T-cell (primary cell): ENCODE data around the gene CHMP4A. TPM values are rescaled to one million over a fixed set of nuclear protein-coding genes. Genes with fewer than 3 reads are reported as not detected.
"Not testable (repeated sequence)": the region's sequence is repeated elsewhere in the genome, so short reads cannot be mapped to it uniquely, and the experiment has no call there.

ENCODE experiments used
- ATAC-seq, 4 experiments: fragments of 200-7000 bp in 3 of 4; fragments of 150-1000 bp in 1 of 4; cut with Tn5 transposase; replicated peaks in 1 of 4; 1 replicate in 3 of 4; 2 replicates in 1 of 4; pipeline ENCODE4 v1.10.0; 2021; ENCODE audit warnings: moderate library complexity in 3 of 4, mild to moderate bottlenecking in 2 of 4, moderate number of reproducible peaks in 1 of 4
- CTCF ChIA-PET, 2 donors: fragments of 300-600 bp; sonication (Branson Sonifier 250); formaldehyde crosslinking; loops; one replicate each; lab custom pipeline; 2022; ENCODE audit warnings: antibody characterized with exemption in 2 of 2; lab: Charles Lee
- POLR2A ChIA-PET, 2 donors: fragments of 300-600 bp; sonication (Branson Sonifier 250); formaldehyde crosslinking; loops; one replicate each; lab custom pipeline; 2022; ENCODE audit warnings: antibody characterized with exemption in 2 of 2; lab: Charles Lee
- DNase-seq, 35 experiments: peaks; one replicate each; pipeline versions ENCODE4 v3.0.0 to v3.0.0-alpha.2; 2013 to 2023
- H3K27ac ChIP-seq: one replicate; pipeline ENCODE4 v1.5.1; 2013; ENCODE audit warnings: low read length
- H3K27me3 ChIP-seq, 2 experiments: replicated peaks in 1 of 2; 1 replicate in 1 of 2; 2 replicates in 1 of 2; pipeline versions ENCODE4 v1.6.1 to v1.7.0; 2013; ENCODE audit warnings: low read length in 1 of 2, mixed read lengths in 1 of 2; ENCODE audit not compliant: control insufficient read depth in 2 of 2, insufficient read depth in 2 of 2; ENCODE audit errors: extremely low read depth in 1 of 2
- H3K36me3 ChIP-seq, 2 donors: 1 replicate in 1 of 2; 2 replicates in 1 of 2; pipeline versions ENCODE4 v1.6.1 to v1.7.0; 2013; ENCODE audit warnings: low read length in 1 of 2; ENCODE audit not compliant: control insufficient read depth in 2 of 2, insufficient read depth in 1 of 2; ENCODE audit errors: extremely low read depth in 1 of 2
- H3K4me1 ChIP-seq, 2 experiments: 1 replicate in 1 of 2; 2 replicates in 1 of 2; pipeline versions ENCODE4 v1.6.1 to v1.7.0; 2013; ENCODE audit warnings: low read length in 2 of 2, mixed read lengths in 1 of 2; ENCODE audit not compliant: insufficient read depth in 2 of 2, control insufficient read depth in 1 of 2; ENCODE audit errors: extremely low read depth in 1 of 2
- H3K4me3 ChIP-seq, 2 donors: 1 replicate in 1 of 2; 2 replicates in 1 of 2; pipeline versions ENCODE4 v1.5.1 to v1.7.0; 2013; ENCODE audit warnings: mild to moderate bottlenecking in 2 of 2, low read length in 1 of 2, moderate library complexity in 1 of 2; ENCODE audit not compliant: control insufficient read depth in 1 of 2; ENCODE audit errors: extremely low read depth in 1 of 2
- H3K9me3 ChIP-seq: 2 replicates; pipeline ENCODE4 v1.7.0; 2013
- H3K27ac Mint-ChIP-seq, 2 donors: one replicate each; pipeline ENCODE4 v1.8.0; 2020 to 2021; ENCODE audit warnings: mild to moderate bottlenecking in 2 of 2, mixed read lengths in 2 of 2
- H3K27me3 Mint-ChIP-seq, 2 donors: one replicate each; pipeline ENCODE4 v1.8.0; 2021 to 2022; ENCODE audit warnings: mixed read lengths in 2 of 2
- H3K36me3 Mint-ChIP-seq: one replicate; pipeline ENCODE4 v1.8.0; 2021; ENCODE audit warnings: mixed read lengths
- H3K4me1 Mint-ChIP-seq, 3 donors: one replicate each; pipeline ENCODE4 v1.8.0; 2020 to 2022; ENCODE audit warnings: mixed read lengths in 3 of 3, mild to moderate bottlenecking in 1 of 3
- H3K4me3 Mint-ChIP-seq, 3 donors: one replicate each; pipeline ENCODE4 v1.8.0; 2020 to 2022; ENCODE audit warnings: mild to moderate bottlenecking in 3 of 3, mixed read lengths in 3 of 3, moderate library complexity in 3 of 3
- H3K9me3 Mint-ChIP-seq, 3 donors: one replicate each; pipeline ENCODE4 v1.8.0; 2020 to 2022; ENCODE audit warnings: mixed read lengths in 3 of 3
- WGBS: methylation state at CpG from one replicate; pipeline ENCODE4 v1.1.5; 2013; ENCODE audit warnings: missing lambda C conversion rate; ENCODE audit not compliant: insufficient coverage; 5-methylcytosine and 5-hydroxymethylcytosine counted together
- total RNA-seq, 35 experiments: library from RNA in 6 of 35; stranded (reverse) in 6 of 35; fragments of 120-200 nt in 1 of 35; gene quantifications; one replicate each; pipeline versions ENCODE4 v1.2.1 to v1.2.4 and lab custom pipeline; 2013 to 2026

The CHMP4A gene
- total RNA-seq, 5 donors from 2014 or later (not counting 1 experiment from before 2014, with no cell fraction given): 81.9 to 99.6 (median 92.8) TPM

DNA sequence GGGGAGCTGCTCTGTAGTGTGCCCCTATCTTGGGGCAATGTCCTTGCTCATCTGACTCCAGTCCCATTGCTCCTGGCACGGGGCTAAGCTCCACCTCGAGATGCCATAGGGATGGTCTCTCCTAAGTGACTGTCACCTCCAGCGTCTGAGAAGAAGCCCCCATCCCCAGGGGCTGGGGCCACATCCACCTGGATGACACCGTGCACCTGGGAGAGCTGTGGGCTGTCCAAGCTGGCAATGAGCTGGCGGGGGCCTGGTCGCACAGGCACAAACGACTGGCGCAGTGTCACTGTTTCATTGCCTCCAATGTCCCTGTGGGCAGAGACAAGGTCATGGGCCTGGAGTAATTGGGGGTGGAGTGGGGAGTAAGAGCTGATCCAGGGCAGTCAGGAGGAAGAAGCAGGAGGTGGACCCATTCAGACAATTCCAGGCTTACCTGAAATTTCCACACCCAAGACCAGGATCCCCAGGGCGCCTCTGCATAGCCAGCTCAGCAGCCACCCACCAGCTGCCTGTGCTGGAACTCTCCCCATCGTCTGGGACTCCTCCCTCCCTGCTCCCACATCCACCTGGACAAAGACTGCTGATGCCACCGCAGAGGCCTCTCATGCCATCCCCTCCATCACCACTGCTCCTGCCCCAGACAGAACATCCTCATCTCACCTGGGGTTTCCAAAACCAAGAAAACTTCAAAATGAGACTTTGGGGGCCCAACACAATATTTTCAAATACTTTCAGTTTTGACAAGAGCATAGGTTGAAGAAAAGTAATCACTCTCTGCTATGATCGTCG, 36.1 kb upstream of the CHMP4A start:
- H3K27me3 ChIP-seq: no peaks in the 10 kb centered on the region
- Mint-ChIP-seq H3K36me3 (peaks cover 14% of the 10 kb centered on the region), H3K9me3 (no peaks in the 10 kb centered on the region), H3K4me1 (peaks cover 13 to 32% (median 18%) of the 10 kb centered on the region in 3 donors), H3K27me3 (no peaks in the 10 kb centered on the region), H3K27ac (peak overlapping the region; percentile 70 to 80), H3K4me3 (peak overlapping the region in 1 of 3 donors; percentile 55)
- ATAC-seq (no peak), DNase-seq (no peak)
- H3K4me1 ChIP-seq: peaks cover 0 to 10% of the 10 kb centered on the region in 2 experiments
- WGBS: 78% methylated on average over 11 of the region's 13 CpGs
- no peaks in the 10 kb centered on the region for H3K9me3 ChIP-seq
- peaks cover 6 to 7% of the 10 kb centered on the region in 2 donors for H3K36me3 ChIP-seq
- H3K27ac ChIP-seq: no peak overlapping the region
- H3K4me3 ChIP-seq: no peak overlapping the region
- CTCF ChIA-PET: interaction anchor here in 1 of 2 donors (1.1 to 3.3 kb wide), 2 partner anchors 48 to 57 kb away, joined by 3 to 10 read pairs; no protein-coding TSS in a partner anchor
- POLR2A ChIA-PET: no interaction called here

DNA sequence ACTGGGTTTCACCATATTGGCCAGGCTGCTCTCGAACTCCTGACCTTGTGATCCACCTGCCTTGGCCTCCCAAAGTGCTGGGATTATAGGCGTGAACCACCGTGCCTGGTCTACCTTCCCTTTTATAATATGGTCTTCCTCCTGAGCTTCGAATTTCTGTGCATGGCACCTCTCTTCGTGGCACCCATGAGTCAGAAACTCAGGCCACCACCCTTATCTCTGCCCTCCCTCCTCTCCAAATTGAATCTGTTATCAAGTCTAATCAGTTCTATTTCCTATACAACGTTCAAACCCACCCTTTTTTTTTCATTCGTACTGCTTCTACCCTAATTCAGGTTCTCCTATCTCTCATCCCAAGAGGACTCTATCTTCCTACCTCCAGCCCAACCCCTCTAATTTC, 34.1 kb upstream of the CHMP4A start:
- 75% methylated on average over 7 of the region's 7 CpGs for WGBS

DNA sequence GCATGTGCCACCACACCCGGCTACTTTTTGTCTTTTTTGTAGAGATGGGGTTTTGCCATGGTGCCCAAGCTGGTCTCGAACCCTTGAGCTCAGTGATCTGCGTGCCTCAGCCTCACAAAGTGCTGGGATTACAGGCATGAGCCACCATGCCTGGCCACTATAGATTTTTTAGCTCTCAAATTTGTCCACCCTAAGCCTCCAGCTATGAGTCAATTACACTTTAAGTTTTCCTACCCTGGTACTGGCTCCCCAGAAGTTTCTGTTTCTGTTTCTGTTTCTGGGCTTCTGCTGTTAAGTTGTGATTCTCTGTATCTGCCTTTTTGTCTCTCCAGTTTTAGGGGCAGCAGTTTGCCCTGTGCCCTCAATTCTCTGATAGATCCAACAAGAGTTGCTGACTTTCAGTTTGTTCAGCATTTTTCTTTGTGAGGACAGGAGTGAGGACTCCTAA, 33.5 kb upstream of the CHMP4A start:
- H3K27me3 ChIP-seq: no peaks in the 10 kb centered on the region
- peak in 5 of 35 experiments; percentile 2 to 60 (median 16) for DNase-seq
- peaks cover 11% of the 10 kb centered on the region for H3K36me3 Mint-ChIP-seq
- H3K4me3 Mint-ChIP-seq: peak overlapping the region; percentile 47 to 69 (median 50)
- ATAC-seq: no peak
- peak overlapping the region; percentile 67 for H3K27ac ChIP-seq
- no peaks in the 10 kb centered on the region for H3K9me3 Mint-ChIP-seq
- H3K4me3 ChIP-seq: peak overlapping the region in 1 of 2 donors; percentile 6
- POLR2A ChIA-PET: interaction anchor here (0.6 to 1.0 kb wide), 3 partner anchors 20 to 49 kb away, joined by 3 to 5 read pairs (median 4); partner anchors contain the start of gene CHMP4A (in 1 of the 2)
- CTCF ChIA-PET: interaction anchor here (0.6 to 3.3 kb wide), 13 partner anchors 12 to 185 kb away, joined by 3 to 16 read pairs (median 5); partner anchors contain the start of genes CIDEB (in 1 of the 2) and RABGGTA (in 1 of the 2)
- WGBS: 38% methylated on average over 2 of the region's 3 CpGs
- no peaks in the 10 kb centered on the region for H3K27me3 Mint-ChIP-seq
- H3K36me3 ChIP-seq: no peaks in the 10 kb centered on the region
- peak overlapping the region; percentile 84 to 97 for H3K27ac Mint-ChIP-seq
- H3K4me1 ChIP-seq: peaks cover 5 to 24% of the 10 kb centered on the region in 2 experiments
- H3K9me3 ChIP-seq: no peaks in the 10 kb centered on the region
- peaks cover 33 to 52% (median 34%) of the 10 kb centered on the region in 3 donors for H3K4me1 Mint-ChIP-seq

More for the DNA sequence above, 34.1 kb upstream of the CHMP4A start:
- no peaks in the 10 kb centered on the region for H3K9me3 ChIP-seq
- H3K27me3 ChIP-seq: no peaks in the 10 kb centered on the region
- ChIA-PET POLR2A (interaction anchor here (0.9 to 1.0 kb wide), 2 partner anchors 19 to 34 kb away, joined by 4 to 5 read pairs; partner anchors contain the start of gene CHMP4A (in 1 of the 2)), CTCF (interaction anchor here (0.7 to 3.3 kb wide), 12 partner anchors 12 to 184 kb away, joined by 3 to 16 read pairs (median 5); partner anchors contain the start of genes CIDEB (in 1 of the 2) and RABGGTA (in 1 of the 2))
- Mint-ChIP-seq H3K4me1 (peaks cover 27 to 46% (median 28%) of the 10 kb centered on the region in 3 donors), H3K27ac (peak overlapping the region; percentile 84 to 97), H3K4me3 (peak overlapping the region; percentile 32 to 56 (median 50)), H3K36me3 (peaks cover 11% of the 10 kb centered on the region), H3K9me3 (no peaks in the 10 kb centered on the region), H3K27me3 (no peaks in the 10 kb centered on the region)
- H3K4me1 ChIP-seq: peaks cover 3 to 21% of the 10 kb centered on the region in 2 experiments
- no peak for DNase-seq
- ATAC-seq: no peak
- H3K27ac ChIP-seq: peak overlapping the region; percentile 67
- no peak overlapping the region for H3K4me3 ChIP-seq
- H3K36me3 ChIP-seq: no peaks in the 10 kb centered on the region

DNA sequence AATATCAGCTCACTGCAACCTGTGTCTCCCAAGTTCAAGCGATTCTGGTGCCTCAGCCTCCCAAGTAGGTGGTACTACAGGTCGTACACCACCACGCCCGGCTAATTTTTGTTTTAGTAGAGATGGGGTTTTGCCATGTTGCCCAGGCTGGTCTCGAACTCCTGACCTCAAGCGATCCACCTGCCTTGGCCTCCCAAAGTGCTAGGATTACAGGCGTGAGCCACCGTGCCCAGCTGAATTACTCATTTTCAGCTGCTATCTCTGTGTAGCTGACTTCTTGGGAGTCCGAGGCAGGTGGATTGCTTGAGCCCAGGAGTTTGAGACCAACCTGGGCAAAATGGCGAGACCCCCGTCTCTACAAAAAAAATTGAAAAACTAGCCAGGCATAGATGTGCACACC, 32.1 kb upstream of the CHMP4A start:
- not testable (repeated sequence) for ATAC-seq, H3K9me3 ChIP-seq, H3K36me3 Mint-ChIP-seq, DNase-seq, H3K9me3 Mint-ChIP-seq, H3K27me3 ChIP-seq, H3K4me3 ChIP-seq, H3K36me3 ChIP-seq, H3K27ac ChIP-seq, H3K27me3 Mint-ChIP-seq
- Mint-ChIP-seq H3K4me3 (peak overlapping the region in 2 of 3 donors; percentile 43 to 74), H3K4me1 (peaks cover 42 to 56% (median 42%) of the 10 kb centered on the region in 3 donors), H3K27ac (peak overlapping the region in 1 of 2 donors; percentile 91)
- peaks cover 14 to 38% of the 10 kb centered on the region in 2 experiments for H3K4me1 ChIP-seq
- 99% methylated on average over 6 of the region's 11 CpGs for WGBS
- POLR2A ChIA-PET: interaction anchor here (0.6 to 0.7 kb wide), 2 partner anchors 106 to 196 kb away, joined by 4 to 9 read pairs; no protein-coding TSS in a partner anchor
- CTCF ChIA-PET: interaction anchor here in 1 of 2 donors (0.6 to 3.6 kb wide), 8 partner anchors 20 to 656 kb away, joined by 3 to 30 read pairs (median 4); partner anchors contain the start of gene RABGGTA

DNA sequence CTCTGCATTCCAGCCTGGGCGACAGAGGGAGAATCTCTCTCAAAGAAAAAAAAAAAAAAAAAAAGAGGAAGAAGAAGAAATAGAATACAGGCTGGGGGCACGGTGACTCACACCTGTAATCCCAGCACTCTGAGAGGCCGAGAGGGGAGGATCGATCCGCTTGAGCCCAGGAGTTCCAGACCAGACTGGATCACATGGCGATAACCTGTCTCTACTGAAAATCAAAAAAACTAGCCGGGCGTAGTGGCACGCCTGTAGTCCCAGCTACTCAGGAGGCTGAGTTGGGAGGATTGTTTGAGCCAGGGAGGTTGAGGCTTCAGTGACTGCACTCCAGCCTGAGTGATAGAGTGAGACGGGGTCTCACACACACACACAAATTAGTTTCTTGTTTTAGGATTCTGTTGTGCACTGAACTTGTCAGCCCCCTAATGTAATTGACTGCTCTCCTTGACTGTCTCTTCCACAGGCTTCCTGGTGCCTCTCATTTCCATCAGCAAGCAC, 30.1 kb upstream of the CHMP4A start:
- Histone ChIP-seq H3K4me1 (peaks cover 26 to 54% of the 10 kb centered on the region in 2 experiments), H3K9me3 (no peaks in the 10 kb centered on the region), H3K27me3 (no peaks in the 10 kb centered on the region), H3K36me3 (peaks cover 8 to 28% of the 10 kb centered on the region in 2 donors), H3K4me3 (peak overlapping the region; percentile 81 to 96), H3K27ac (peak overlapping the region; percentile 97)
- Mint-ChIP-seq H3K36me3 (peaks cover 22% of the 10 kb centered on the region), H3K9me3 (no peaks in the 10 kb centered on the region), H3K4me3 (peak overlapping the region; percentile 83 to 98 (median 98)), H3K27ac (peak overlapping the region; percentile 100), H3K27me3 (no peaks in the 10 kb centered on the region), H3K4me1 (peaks cover 61 to 68% (median 62%) of the 10 kb centered on the region in 3 donors)
- ChIA-PET CTCF (interaction anchor here (0.7 to 3.7 kb wide), 24 partner anchors 10 to 1720 kb away, joined by 3 to 104 read pairs (median 8); partner anchors contain the start of genes DHRS1 (in 2 of the 2), NOP9 (in 2 of the 2), CBLN3 (in 1 of the 2) and CHMP4A (in 1 of the 2)), POLR2A (interaction anchor here (0.7 to 1.6 kb wide), 6 partner anchors 12 to 65 kb away, joined by 3 to 19 read pairs (median 6); partner anchors contain the start of genes CIDEB (in 1 of the 2) and RABGGTA (in 1 of the 2))
- DNase-seq (no peak), ATAC-seq (no peak)
- 42% methylated on average over 5 of the region's 10 CpGs for WGBS
